Measurements from ENCODE around the gene ZNF497. TPM values are rescaled to one million over a fixed set of nuclear protein-coding genes. Genes with fewer than 3 reads are reported as not detected.

The ZNF497 gene
- total and polyA plus RNA-seq, 2 of the 13 experiments (the other 11 are each of a cell fraction or from before 2014, with no cell fraction given) = 1.5 to 1.9 TPM

- DNase-seq (ENCODE audit: low spot score) (no peak), ATAC-seq (0 out of 3 replicates have a peak, but pooled peaks have one; percentile 0), FAIRE-seq (no peak)
- BruUV-seq (replicated peaks) = no TSS peak
- no peak overlapping the region for H2AFZ ChIP-seq (ENCODE audit: low read length)
- H3K27me3 ChIP-seq (ENCODE audit: control insufficient read depth in 1 of 2, insufficient read depth in 2 of 2, low read length in 2 of 2) = no peaks in the 10 kb centered on the region
- no peak overlapping the region for H3K4me2 ChIP-seq (ENCODE audit: low read depth, low read length)
- POLR2A ChIA-PET = no interaction called here
- H3K36me3 ChIP-seq (replicated peaks in 1 of 2; ENCODE audit: control insufficient read depth in 1 of 2, insufficient read depth in 2 of 2, low read length in 2 of 2) = peaks cover 9 to 18% of the 10 kb centered on the region in 2 experiments
- H3K4me1 ChIP-seq (ENCODE audit: insufficient read depth, low read length) = peaks cover 37% of the 10 kb centered on the region
- WGBS (ENCODE audit: low lambda C conversion rate) = 94% methylated on average over 6 of the region's 6 CpGs
- TF ChIP-seq CBX2 (IDR thresholded peaks at IDR 0.05; ENCODE audit: low read depth, low read length) (no peak), CBX2 (CRISPR knock-in tag; IDR thresholded peaks at IDR 0.05; ENCODE audit: low read depth) (no peak), MTERF4 (CRISPR knock-in tag; IDR thresholded peaks at IDR 0.05) (no peak), ZNF138 (CRISPR knock-in tag; IDR thresholded peaks at IDR 0.05; ENCODE audit: low read depth) (no peak), ZNF367 (CRISPR knock-in tag; IDR thresholded peaks at IDR 0.05; ENCODE audit: borderline replicate concordance) (no peak)
- in situ Hi-C loops (cut with HindIII; ENCODE audit: extremely low pct_ligation_motif_present, low pct_unique_long_range_greater_than_20kb) = no loop called here
- no peak overlapping the region for H3K27ac ChIP-seq (ENCODE audit: extremely low read length, insufficient read depth, low read length)
- H4K20me1 ChIP-seq (ENCODE audit: insufficient read depth, low read length) = peaks cover 17% of the 10 kb centered on the region; the same call in 1 of the 2 replicates
- intact Hi-C loops (cut with micrococcal nuclease; ENCODE audit: unreplicated experiment) = no loop called here
- CTCF ChIA-PET (ENCODE audit: low intra/inter-chr PET ratio, low total read pairs) = no interaction called here
- H3K9me3 ChIP-seq (ENCODE audit: low read length) = no peaks in the 10 kb centered on the region
- no peak overlapping the region for H3K4me3 ChIP-seq (replicated peaks in 1 of 3; ENCODE audit: insufficient read depth in 1 of 3, low read depth in 2 of 3, low read length in 3 of 3)
- no peak overlapping the region for H3K9ac ChIP-seq (ENCODE audit: insufficient read depth, low read depth, low read length)
- peaks cover 4% of the 10 kb centered on the region for H3K79me2 ChIP-seq (ENCODE audit: insufficient read depth, low read length)
Observed at GRCh38 chr19:58398545-58398944, 36.0 kb upstream of the ZNF497 start.

- H3K4me1 ChIP-seq (ENCODE audit: insufficient read depth, low read length) = peaks cover 32% of the 10 kb centered on the region
- intact Hi-C loops (cut with micrococcal nuclease; ENCODE audit: unreplicated experiment) = no loop called here
- no peaks in the 10 kb centered on the region for H3K27me3 ChIP-seq (ENCODE audit: control insufficient read depth in 1 of 2, insufficient read depth in 2 of 2, low read length in 2 of 2)
- ChIA-PET POLR2A (interaction anchor here (1.3 kb wide), 1 partner anchor 10 kb away, joined by 3 read pairs; the partner anchor contains the start of gene ZNF584), CTCF (ENCODE audit: low intra/inter-chr PET ratio, low total read pairs) (no interaction called here)
- H2AFZ ChIP-seq (ENCODE audit: low read length) = no peak overlapping the region
- in situ Hi-C loops (cut with HindIII; ENCODE audit: extremely low pct_ligation_motif_present, low pct_unique_long_range_greater_than_20kb) = no loop called here
- H3K9me3 ChIP-seq (ENCODE audit: low read length) = no peaks in the 10 kb centered on the region
- H3K9ac ChIP-seq (ENCODE audit: insufficient read depth, low read depth, low read length) = no peak overlapping the region
- no peak overlapping the region for H3K4me2 ChIP-seq (ENCODE audit: low read depth, low read length)
- FAIRE-seq = no peak
- H4K20me1 ChIP-seq (ENCODE audit: insufficient read depth, low read length) = peaks cover 17% of the 10 kb centered on the region; the same call in 1 of the 2 replicates
- H3K36me3 ChIP-seq (replicated peaks in 1 of 2; ENCODE audit: control insufficient read depth in 1 of 2, insufficient read depth in 2 of 2, low read length in 2 of 2) = peaks cover 10 to 22% of the 10 kb centered on the region in 2 experiments
- no peak overlapping the region for H3K4me3 ChIP-seq (replicated peaks in 1 of 3; ENCODE audit: insufficient read depth in 1 of 3, low read depth in 2 of 3, low read length in 3 of 3)
- BruUV-seq (replicated peaks) = no TSS peak
- H3K27ac ChIP-seq (ENCODE audit: extremely low read length, insufficient read depth, low read length) = no peak overlapping the region
- no peak for DNase-seq (ENCODE audit: low spot score)
- H3K79me2 ChIP-seq (ENCODE audit: insufficient read depth, low read length) = peaks cover 4% of the 10 kb centered on the region
- 11% methylated on average over 2 of the region's 4 CpGs for WGBS (ENCODE audit: low lambda C conversion rate)
- no peak for ATAC-seq
- TF ChIP-seq HNF1B (CRISPR knock-in tag; IDR thresholded peaks at IDR 0.05) = no peak
- TF ChIP-seq ZNF235 (CRISPR knock-in tag; IDR thresholded peaks at IDR 0.05; ENCODE audit: borderline replicate concordance) = no peak
- no peak for TF ChIP-seq ZNF441 (CRISPR knock-in tag; IDR thresholded peaks at IDR 0.05; ENCODE audit: borderline replicate concordance)
- TF ChIP-seq PTBP1 (IDR thresholded peaks at IDR 0.05; ENCODE audit: low read depth, low read length, poor library complexity, severe bottlenecking) = no peak
- no peak for TF ChIP-seq ZBTB25 (CRISPR knock-in tag; IDR thresholded peaks at IDR 0.05)
- no peak for TF ChIP-seq KDM5B (CRISPR knock-in tag; IDR thresholded peaks at IDR 0.05; ENCODE audit: borderline replicate concordance)
Observed at GRCh38 chr19:58398087-58398486, 35.5 kb upstream of the ZNF497 start.
